Cardiac muscle cell (in vitro differentiated cells and primary cell): Measurements from ENCODE around the gene MOB2. TPM values are rescaled to one million over a fixed set of nuclear protein-coding genes. Genes with fewer than 3 reads are reported as not detected.

Experiments used
- DNase-seq, 2 donors: peaks; one replicate each; pipeline versions ENCODE4 v3.0.0 to v3.0.0-alpha.2; 2010 to 2017; ENCODE audit warnings: low read depth in 1 of 2, low spot score in 1 of 2
- H3K27ac ChIP-seq: fragments of 200-600 bp; sonication (generic); 2 replicates; pipeline ENCODE4 v1.5.1; 2016
- H3K27me3 ChIP-seq: fragments of 200-600 bp; sonication (generic); 2 replicates; pipeline ENCODE4 v1.6.0; 2016; ENCODE audit warnings: control low read depth
- H3K36me3 ChIP-seq: fragments of 200-600 bp; sonication (generic); 2 replicates; pipeline ENCODE4 v1.5.1; 2016; ENCODE audit warnings: control low read depth
- H3K4me1 ChIP-seq: fragments of 200-600 bp; sonication (generic); 2 replicates; pipeline ENCODE4 v1.8.1; 2017; ENCODE audit warnings: low read depth, mild to moderate bottlenecking, mixed run types
- H3K4me3 ChIP-seq: fragments of 200-600 bp; sonication (generic); 2 replicates; pipeline ENCODE4 v1.5.1; 2016; ENCODE audit warnings: mild to moderate bottlenecking
- H3K9me3 ChIP-seq: fragments of 200-600 bp; sonication (generic); 2 replicates; pipeline ENCODE4 v1.5.1; 2017; ENCODE audit warnings: low read depth, mild to moderate bottlenecking, control low read depth
- CTCF ChIP-seq: IDR thresholded peaks from 2 replicates; pipeline ENCODE4 v1.5.1; 2012; ENCODE audit warnings: low read depth, mild to moderate bottlenecking, low read length
- polyA plus RNA-seq: library from polyadenylated mRNA; unstranded; fragments of >200 nt; fragmentation: Nextera tagmentation; extraction: Ambion mirVana; gene quantifications from 2 replicates; pipeline ENCODE4 v1.2.1, GENCODE V29; 2016
- total RNA-seq: library from RNA; depleted of rRNA; stranded (reverse); fragments of >200 nt; gene quantifications from 2 replicates; pipeline ENCODE4 v1.2.3, GENCODE V29; 2016

MOB2 gene
- total and polyA plus RNA-seq, 2 experiments from 2014 or later = 31.1 to 52.0 TPM

DNA sequence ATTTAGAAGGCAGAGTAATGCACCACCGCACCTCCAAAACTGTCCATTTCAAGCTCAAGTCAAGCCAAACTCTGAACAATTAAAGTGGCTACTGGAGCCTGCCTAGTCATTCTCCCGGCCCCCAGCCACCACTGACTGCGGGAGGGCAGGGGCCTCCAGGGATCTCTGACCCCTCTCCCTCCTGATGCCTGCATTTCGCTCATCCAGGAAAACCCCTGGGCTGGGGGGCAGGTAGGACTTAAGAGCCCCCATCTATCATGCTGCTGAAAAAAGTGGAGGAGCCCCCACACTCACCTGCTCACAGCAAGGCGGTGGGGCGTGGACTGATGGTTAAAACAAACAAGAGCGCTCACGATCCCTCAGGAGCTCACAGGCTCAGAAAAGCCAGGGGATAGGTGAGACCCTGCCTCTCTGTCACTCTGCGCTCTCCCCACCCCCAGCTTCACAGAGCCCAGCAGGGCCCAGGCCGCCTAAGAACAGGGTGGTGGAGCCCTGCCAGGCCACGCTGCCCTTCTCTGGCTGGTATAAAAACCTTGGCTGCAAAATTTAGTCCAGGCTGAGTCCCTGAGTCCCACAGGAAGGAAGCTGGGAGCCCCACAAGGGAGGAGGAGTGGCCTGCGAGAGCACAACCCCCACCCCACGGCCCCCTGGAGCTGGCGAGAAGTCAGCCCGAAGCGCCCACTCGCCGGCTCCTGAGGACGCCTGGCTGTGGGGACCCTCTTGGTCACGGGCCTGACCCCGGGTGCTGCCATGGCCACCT, 21.0 kb upstream of the MOB2 start:
- H3K4me3 ChIP-seq = no peak overlapping the region
- H3K4me1 ChIP-seq = peaks cover 14% of the 10 kb centered on the region
- H3K9me3 ChIP-seq = no peaks in the 10 kb centered on the region
- DNase-seq = no peak
- H3K27ac ChIP-seq = no peak overlapping the region
- H3K27me3 ChIP-seq = no peaks in the 10 kb centered on the region
- H3K36me3 ChIP-seq = no peaks in the 10 kb centered on the region
- TF ChIP-seq CTCF = no peak

GRCh38 chr11:1506981-1507380, 20.4 kb upstream of the MOB2 start:
- H3K4me3 ChIP-seq = no peak overlapping the region
- DNase-seq = no peak
- TF ChIP-seq CTCF = no peak
- H3K36me3 ChIP-seq = no peaks in the 10 kb centered on the region
- no peaks in the 10 kb centered on the region for H3K9me3 ChIP-seq
- no peaks in the 10 kb centered on the region for H3K27me3 ChIP-seq
- H3K27ac ChIP-seq = no peak overlapping the region
- peaks cover 14% of the 10 kb centered on the region for H3K4me1 ChIP-seq

GRCh38 chr11:1505480-1505879, 18.9 kb upstream of the MOB2 start:
- TF ChIP-seq CTCF = no peak
- Histone ChIP-seq H3K27me3 (no peaks in the 10 kb centered on the region), H3K27ac (no peak overlapping the region), H3K36me3 (no peaks in the 10 kb centered on the region), H3K4me1 (peaks cover 14% of the 10 kb centered on the region), H3K4me3 (no peak overlapping the region), H3K9me3 (no peaks in the 10 kb centered on the region)
- no peak for DNase-seq

DNA sequence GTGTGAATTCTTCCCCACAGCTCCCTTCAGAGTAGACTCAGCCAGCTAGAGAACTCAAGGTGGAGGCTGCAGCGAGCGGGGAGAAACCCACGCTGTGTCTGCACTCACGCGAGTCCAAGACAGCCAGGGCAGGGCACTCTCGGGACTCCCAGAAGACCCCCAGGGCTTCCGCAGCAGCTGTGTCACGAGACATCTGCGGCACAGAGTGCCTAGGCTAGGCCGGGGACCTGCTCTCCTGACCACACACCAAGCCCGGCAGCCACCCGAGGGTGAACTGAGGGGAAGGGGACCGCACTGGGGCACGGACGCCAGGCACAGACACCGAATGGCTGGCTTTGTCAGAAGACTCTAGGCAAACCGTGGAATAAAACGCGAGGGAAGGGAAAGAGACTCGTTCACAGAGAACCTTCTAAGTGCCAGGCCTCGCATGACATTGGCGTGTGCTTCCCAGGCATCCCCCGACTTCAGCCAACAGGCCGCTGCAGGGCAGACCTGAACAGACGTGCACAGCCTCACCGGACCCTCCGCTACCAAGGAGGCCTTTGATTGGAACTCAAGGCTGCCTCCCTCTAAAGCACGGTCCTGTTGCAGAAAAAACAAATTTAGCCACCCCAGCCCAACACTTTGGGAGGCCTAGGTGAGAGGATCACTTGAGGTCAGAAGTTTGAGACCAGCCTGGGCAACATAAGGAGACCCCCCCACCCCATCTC, 18.2 kb upstream of the MOB2 start:
- Histone ChIP-seq H3K4me3 (no peak overlapping the region), H3K27me3 (no peaks in the 10 kb centered on the region), H3K27ac (no peak overlapping the region)

GRCh38 chr11:1504138-1504537, 17.6 kb upstream of the MOB2 start:
- Histone ChIP-seq H3K9me3 (no peaks in the 10 kb centered on the region), H3K4me1 (peaks cover 7% of the 10 kb centered on the region), H3K36me3 (no peaks in the 10 kb centered on the region), H3K27me3 (no peaks in the 10 kb centered on the region), H3K4me3 (no peak overlapping the region), H3K27ac (no peak overlapping the region)
- no peak for DNase-seq
- TF ChIP-seq CTCF = no peak

More for the DNA sequence above, 18.2 kb upstream of the MOB2 start:
- peaks cover 13% of the 10 kb centered on the region for H3K4me1 ChIP-seq
- H3K9me3 ChIP-seq = no peaks in the 10 kb centered on the region
- TF ChIP-seq CTCF = no peak
- no peaks in the 10 kb centered on the region for H3K36me3 ChIP-seq
- DNase-seq = no peak
